Measurements from ENCODE around the gene ACAP2.
"Not testable (repeated sequence)": the region's sequence is repeated elsewhere in the genome, so short reads cannot be mapped to it uniquely, and the experiment has no call there.

Gene ACAP2

GRCh38 chr3:195249057-195249770, 193.6 kb downstream of the ACAP2 start:
- in situ Hi-C loops (cut with MboI; ENCODE audit: low sequenced_read_pairs): no loop called here

- in situ Hi-C loops (cut with MboI; ENCODE audit: low sequenced_read_pairs): no loop called here
Observed at GRCh38 chr3:195248281-195248680, 194.5 kb downstream of the ACAP2 start.

DNA sequence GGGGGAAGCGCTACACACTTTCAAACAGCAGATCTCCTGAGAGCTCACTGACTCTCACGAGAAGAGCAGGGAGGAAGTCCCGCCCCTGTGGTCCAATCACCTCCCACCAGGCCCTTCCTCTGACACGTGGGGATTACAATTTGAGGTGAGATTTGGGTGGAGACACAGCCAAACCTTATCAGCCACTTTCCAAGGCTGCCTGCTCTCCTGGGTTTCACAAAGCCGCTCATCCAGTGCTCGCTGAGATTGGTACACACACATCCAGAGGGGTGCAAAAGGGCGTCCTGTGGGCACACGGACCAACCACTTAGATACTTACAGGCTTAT, 195.0 kb downstream of the ACAP2 start:
- in situ Hi-C loops (cut with MboI; ENCODE audit: low sequenced_read_pairs): no loop called here

- in situ Hi-C loops (cut with MboI; ENCODE audit: low sequenced_read_pairs): no loop called here
Observed at GRCh38 chr3:195247086-195247862, 195.5 kb downstream of the ACAP2 start.

GRCh38 chr3:195246581-195246995, 196.2 kb downstream of the ACAP2 start:
- in situ Hi-C loops (cut with MboI; ENCODE audit: low sequenced_read_pairs): no loop called here

DNA sequence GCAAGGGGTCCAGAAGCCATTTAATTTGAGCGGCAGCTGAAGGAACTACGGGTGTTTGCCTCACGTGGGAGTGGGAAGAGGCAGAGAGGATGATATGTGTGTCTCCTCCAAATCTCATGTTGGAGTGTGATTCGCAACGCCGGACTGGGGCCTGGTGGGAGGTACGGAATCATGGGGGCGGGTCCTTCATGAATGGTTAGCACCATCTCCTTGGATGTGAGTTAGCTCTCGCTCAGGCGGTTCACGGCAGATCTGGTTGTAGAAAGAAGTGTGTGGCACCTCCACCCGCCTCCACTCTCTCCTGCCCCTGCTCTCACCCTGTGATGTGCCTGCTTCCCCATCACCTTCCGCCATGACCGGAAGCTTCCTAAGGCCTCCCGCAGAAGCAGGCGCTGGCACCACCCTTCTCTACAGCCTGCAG, 197.3 kb downstream of the ACAP2 start:
- in situ Hi-C loops (cut with MboI; ENCODE audit: low sequenced_read_pairs): no loop called here

GRCh38 chr3:195241592-195242355, 201.0 kb downstream of the ACAP2 start:
- in situ Hi-C loops (cut with MboI; ENCODE audit: low sequenced_read_pairs): no loop called here

- in situ Hi-C loops (cut with MboI; ENCODE audit: low sequenced_read_pairs): no loop called here
Observed at GRCh38 chr3:195240939-195241338, 201.9 kb downstream of the ACAP2 start.

DNA sequence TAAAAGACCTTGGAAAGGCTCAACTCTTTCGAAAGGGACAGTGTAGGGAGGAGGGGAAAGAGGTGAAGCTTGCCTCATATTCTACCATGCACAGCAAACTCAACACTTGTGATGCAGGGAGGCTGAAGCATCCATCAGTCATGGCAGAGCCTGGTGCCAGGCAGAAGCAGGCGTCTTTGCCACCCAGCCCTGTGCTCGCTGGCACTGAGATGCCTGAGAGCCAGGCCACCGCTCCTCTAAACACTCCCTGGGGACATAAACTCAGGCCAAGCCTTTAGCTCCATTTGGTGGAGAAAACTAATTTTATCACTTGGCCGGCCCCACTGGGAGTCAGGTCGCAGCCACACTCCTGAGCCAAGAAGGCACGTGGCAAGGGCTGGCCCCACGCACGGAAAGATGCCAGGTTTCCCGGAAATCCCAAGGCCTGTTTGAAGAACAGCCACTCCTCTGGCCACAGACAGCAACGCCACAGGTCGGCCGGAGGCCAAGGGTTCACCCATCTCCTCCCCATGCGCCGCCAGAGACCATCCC, 202.6 kb downstream of the ACAP2 start:
- in situ Hi-C loops (cut with MboI; ENCODE audit: low sequenced_read_pairs): no loop called here

- in situ Hi-C loops (cut with MboI; ENCODE audit: low sequenced_read_pairs): no loop called here
Observed at GRCh38 chr3:195239121-195239520, 203.7 kb downstream of the ACAP2 start.

DNA sequence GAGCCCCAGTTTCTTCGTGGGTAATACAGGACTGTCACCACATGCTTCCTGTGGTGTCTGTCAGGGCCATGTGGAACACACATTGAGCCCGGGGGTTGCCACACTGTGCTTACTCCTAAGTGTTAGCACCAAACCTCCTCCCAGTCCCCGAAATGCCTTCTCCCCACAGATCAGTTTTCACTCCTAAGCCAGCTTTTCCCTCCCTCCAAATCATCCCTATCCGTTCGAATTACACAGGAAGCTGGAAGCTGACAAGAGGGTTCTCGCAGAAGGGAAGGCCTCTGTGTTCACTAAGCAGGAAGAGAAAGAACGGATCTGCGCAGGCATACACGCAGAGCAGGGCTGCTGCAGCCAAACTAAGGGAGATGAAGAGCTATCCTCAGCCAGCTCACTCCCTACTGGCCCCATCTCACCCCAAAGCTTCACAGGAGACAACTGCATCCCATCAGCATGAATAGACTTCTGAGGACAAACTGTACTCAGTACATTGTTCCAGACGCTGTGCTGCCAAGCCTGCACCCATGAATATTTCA, 204.2 kb downstream of the ACAP2 start:
- in situ Hi-C loops (cut with MboI; ENCODE audit: low sequenced_read_pairs): no loop called here

DNA sequence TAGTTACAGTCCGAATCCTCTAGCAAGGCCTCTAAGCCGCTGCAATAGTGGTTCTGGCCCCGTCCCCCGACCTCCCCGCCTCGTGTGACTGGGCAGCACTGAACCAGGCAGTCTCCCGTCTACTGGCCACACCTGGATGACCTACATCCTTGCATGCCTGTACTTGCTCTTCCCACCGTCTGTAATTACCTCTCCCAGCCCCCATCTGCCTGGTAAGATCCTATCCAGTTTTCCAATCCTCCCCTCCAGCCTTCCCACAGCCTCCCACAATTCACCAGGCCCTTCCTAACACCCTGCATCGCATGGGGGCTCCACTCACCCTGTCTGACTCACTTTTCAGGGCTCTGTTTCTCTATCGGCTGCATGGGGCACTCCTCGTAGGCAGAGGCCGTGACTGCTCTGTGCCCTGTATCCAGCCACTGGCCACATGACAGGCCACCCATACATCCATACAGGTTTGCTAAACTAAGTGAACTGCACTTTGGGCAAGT, 204.7 kb downstream of the ACAP2 start:
- in situ Hi-C loops (cut with MboI; ENCODE audit: low sequenced_read_pairs): no loop called here

GRCh38 chr3:195236801-195237570, 205.8 kb downstream of the ACAP2 start:
- in situ Hi-C loops (cut with MboI; ENCODE audit: low sequenced_read_pairs): no loop called here

DNA sequence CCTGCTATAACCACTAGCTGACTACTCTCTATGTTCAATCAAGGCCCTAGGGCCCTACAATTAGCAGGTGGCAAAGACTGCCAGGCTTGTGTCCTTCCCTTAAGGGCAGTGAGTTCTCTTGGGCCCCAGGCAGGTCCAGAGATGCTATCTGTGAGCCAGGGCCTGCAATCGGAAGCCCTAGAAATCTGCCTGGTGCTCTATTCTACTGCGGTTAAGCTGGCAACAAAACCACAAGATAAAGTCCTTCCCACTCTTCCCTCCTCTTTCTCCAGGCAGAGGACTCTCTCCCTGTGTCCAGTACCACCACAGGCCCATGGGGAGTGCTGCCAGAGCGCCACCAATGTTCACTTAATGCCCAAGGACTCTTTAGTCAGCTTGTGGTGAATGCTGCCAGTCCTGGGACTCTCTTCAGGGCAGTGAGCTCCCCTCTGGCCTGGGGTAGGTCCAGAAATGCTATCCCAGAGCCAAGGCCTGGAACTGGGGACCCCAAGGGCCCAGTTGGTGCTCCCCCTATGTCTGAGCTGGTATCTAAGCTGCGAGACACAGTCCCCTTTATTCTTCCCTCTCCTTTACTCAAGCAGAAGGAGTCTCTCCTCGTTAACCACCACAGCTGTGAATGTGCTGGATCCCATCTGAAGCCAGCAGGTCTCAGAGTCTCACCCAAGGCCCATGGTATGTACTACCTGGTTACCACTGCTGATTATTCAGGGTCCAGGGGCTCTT, 206.6 kb downstream of the ACAP2 start:
- in situ Hi-C loops (cut with MboI; ENCODE audit: low sequenced_read_pairs): no loop called here

GRCh38 chr3:195230244-195230643, 212.6 kb downstream of the ACAP2 start:
- in situ Hi-C loops (cut with MboI; ENCODE audit: low sequenced_read_pairs): no loop called here

DNA sequence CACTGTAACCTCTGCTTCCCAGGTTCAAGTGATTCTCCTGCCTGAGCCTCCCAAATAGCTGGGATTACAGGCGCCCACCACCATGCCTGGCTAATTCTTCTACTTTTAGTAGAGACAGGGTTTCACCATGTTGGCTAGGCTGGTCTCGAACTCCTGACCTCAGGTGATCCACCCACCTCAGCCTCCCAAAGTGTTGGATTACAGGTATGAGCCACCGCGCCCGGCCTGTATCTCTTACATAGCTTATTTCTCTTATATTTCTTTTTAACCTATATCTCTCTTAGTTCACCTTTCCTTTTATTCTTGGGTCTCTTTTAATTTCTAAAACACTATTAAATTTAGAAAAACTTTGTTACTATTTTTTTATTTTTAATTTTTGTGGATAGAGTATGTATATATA, 213.9 kb downstream of the ACAP2 start:
- in situ Hi-C loops (cut with MboI; ENCODE audit: low sequenced_read_pairs): not testable (repeated sequence)

DNA sequence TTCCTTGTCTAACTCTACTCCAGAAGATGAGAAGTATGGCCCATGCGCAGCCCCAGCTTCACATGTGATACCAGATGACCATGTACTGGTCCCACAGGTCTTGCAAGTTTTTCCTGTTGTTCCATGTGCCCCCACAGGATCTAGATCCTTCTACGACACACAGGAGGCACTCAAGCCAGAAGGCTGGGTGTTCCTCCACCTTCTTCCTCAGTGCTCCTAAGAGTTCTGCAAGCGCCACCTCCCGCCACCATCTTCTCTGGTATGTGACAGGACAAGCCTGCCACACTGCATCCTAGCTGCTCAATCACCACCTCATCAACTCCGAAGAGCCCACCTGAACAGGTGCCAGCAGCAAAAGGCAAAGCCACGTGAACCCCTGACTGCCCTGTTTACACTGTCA, 214.9 kb downstream of the ACAP2 start:
- in situ Hi-C loops (cut with MboI; ENCODE audit: low sequenced_read_pairs): no loop called here

DNA sequence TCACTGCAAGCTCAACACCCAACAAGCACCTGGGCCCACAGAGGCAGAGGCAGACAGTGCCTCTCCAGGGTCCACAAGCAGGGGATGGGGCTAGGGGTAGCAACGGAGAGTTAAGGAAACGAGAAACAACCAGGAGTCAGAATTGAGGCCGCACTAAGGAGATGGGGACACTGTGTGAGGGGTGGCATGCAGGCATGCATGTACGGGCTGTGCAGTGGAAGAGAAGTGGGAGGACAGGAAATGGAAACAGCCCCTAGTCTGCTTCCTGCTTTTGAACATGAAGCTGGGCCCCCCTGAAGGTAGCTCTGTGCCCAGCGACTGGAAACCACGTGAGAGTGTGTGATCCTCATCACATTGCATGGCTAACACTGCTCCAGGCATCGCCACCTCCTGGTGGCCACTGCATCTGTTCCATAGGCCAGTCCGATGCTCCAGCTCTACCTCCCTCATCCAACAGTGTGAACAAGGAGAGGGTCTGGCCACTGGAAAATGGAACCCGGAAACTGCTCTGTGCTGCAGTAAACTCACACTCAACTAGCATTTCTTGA, 215.8 kb downstream of the ACAP2 start:
- in situ Hi-C loops (cut with MboI; ENCODE audit: low sequenced_read_pairs): no loop called here

DNA sequence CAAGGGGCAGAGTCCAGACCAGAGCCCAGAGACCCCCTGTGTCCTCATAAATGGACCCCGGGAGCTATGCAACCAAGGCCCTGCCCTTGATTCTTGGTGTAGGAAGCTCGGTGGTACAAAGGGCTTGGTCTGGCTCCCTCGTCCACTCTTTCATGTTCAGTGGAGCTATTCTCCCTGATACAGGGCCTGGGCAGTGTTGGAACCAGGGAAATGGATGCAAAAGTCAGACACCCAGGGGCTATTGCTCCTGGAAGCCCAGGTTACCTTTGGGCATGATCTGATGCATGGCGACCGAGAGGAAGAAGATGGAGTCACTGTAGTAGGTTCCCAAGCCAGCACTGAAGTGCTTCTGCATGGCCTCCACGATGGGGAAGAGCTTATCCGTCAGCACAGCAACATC, 216.4 kb downstream of the ACAP2 start:
- in situ Hi-C loops (cut with MboI; ENCODE audit: low sequenced_read_pairs): no loop called here

Data from hTERT RPE-1 (cell line).